Stimulated activated CD4-positive, alpha-beta T cell treated with anti-CD3 and anti-CD28 coated beads, TNF-alpha, amount 100 ng/mL, for 4 hours (primary cell): ENCODE results near the gene POU2F3.
"Not testable (repeated sequence)": the region's sequence is repeated elsewhere in the genome, so short reads cannot be mapped to it uniquely, and the experiment has no call there.

ENCODE experiments used
- DNase-seq, 3 experiments: peaks; one replicate each; pipeline ENCODE4 v3.0.0-alpha.2; 2020; ENCODE audit warnings: low read depth in 3 of 3

The POU2F3 gene

DNA sequence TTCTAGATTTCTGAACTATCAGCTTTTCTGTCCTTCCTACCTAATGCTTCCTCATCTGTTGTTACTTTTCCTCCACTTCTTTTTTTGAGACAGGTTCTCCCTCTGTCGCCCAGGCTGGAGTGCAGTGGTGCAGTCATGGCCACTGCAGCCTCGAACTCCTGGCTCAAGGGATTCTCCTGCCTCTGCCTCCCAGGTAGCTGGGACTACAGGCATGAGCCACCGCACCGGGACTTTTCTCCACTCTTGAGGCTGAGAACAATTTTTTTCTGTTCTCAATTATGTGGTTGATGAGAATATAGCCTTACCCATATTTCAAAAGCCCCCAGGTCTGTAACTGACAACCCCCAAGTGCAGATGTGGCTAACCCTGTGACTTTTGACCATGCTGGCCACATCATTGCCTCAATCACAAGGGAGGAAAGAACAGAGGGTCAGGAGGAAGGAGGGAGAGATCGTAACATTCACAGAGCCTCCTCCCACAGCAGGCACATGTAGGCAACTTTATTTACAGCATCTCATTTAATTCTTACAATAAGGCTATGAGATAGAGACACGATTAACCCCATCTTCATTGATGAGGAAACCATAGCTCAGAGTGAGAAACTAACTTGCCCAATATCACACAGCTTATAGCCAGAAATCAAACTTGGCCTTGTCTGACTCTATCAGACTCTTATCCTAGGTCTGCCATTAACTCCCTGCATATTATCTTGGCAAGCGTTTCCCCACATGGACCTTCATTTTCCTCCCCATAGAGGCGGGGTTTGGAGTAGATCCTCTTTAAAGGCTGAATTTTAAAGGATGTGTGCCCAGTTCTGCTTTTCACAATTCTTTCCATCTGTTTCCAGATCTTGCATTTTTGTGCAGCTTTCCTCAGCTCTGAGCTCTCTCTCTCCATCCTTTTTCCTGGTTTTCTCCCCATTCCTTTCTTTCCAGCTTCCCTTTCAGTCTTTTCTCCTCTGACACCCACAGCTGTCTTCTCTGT lies 9.6 kb downstream of the POU2F3 start:
- DNase-seq, result no peak

DNA sequence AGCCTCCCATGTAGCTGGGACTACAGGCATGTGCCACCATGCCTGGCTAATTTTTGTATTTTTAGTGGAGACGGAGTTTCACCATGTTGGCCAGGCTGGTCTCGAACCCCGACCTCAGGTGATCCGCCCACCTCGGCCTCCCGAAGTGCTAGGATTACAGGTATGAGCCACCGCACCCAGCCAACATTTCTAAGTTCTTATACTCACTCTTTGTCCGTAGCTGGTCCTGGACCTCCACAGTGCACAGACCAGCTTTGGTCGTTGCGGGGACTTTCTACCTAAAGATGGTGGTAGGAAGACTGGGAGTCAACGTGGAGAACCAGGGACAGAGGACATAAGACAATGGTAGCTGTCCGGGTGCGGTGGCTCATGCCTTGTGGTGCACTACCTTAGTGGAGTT lies 13.4 kb downstream of the POU2F3 start:
- not testable (repeated sequence) for DNase-seq

DNA sequence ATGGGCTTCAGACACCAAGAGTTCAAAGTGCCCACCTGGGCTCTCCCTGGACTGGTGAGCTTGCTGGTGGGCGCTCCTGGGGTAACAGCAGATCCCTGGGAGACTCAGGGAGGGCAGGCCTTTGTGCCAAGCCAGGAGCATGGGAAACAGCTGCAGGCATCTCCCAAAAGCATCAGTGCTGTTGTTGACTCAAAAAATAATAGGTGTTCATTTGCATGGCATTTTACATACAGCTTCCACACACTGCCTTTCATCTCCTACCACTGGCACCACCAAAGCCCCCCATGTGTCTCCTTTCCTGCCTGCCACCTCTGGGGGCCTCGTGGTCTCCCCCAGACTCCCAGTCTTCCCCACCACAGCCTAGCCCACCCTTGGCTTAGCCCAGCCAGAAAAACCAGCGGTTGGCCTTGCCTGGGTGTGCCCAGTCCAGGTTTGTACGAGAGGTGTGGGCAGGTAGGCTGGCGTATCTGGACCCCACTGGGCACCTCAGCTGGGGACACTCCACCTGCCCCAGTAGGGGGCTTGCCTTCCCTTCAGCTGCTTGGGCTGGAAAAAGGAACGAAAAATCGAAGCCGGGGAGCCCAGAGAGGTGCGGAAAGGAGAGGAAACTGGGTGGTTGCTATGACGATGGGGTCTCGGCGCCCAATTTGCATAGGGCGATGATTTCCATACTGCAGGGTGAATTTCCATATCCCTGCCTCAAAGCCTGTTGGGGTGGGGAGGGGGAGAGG lies 15.0 kb downstream of the POU2F3 start:
- DNase-seq, result no peak

DNA sequence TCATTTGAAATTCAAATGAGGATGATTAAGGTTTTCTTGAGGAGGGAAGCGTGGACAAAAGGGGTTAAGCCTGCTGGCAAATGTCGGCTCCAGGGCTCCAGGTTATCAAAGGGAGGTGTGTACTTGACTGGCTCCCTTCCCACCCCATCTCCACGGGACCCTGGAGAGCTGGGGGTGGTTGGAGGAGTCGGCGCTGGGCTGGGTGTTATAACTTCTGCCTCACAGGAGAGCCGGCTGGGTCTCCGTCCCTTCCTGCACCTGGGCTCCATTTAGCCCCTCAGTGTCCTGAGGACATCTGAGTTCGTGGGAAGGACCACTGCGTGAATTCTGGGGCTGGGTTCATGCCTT lies 15.6 kb downstream of the POU2F3 start:
- no peak for DNase-seq

DNA sequence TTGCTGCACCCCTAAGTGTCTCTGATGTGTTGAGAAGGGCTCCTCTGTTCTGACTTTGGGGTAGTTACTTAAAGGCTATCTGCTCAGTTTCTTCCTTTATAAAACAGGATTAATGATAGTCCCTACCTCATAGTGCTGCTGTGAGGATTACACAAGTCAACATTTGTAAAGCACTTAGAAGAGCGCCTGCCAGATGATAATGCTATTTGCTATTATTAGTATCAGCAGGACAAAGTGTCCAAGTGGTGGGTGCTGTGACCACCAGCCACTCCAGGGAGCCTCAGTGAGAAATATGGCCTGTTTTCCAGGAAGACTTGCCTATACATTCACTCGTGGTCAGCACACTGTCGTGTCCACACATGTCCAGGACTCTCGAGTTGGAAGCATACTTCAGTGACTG lies 16.2 kb downstream of the POU2F3 start:
- no peak for DNase-seq

DNA sequence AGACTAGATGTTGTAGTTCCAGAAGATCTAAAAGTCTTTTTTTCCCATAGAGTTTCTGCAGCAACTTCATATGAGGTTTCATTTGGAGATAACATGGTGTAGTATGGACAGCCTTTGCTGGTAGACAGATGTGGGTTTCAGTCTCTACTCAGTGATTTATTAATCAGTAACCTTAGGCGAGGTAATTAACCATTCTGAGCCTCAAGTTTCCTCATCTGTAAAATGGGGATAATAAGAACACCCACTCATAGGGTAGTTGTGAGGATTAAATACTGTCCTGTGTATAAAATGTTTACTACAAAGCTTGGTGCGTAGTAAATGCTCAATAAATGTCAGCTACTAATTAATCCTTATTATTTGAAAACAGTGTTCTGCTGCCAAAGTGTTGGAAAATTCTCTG lies 16.8 kb downstream of the POU2F3 start:
- DNase-seq, result no peak

DNA sequence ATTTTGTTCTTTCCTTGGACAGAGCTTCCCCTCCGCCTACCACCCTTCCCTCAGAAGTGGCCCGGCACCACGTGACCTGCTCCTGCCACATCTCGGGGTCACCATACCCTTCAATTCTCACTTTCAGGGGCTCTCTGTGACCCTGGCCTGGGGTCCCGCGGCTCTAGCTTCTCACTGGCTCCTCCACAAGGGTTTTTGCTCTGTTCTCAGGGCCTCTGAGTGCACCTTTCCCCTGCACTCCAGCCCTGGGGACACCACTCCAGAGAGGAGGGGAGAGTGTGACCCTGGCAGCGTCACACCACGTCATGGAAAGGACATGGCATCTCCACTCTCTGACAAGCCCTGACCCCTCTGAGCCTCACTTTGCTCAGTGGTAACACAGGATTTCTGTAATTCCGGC lies 17.4 kb downstream of the POU2F3 start:
- DNase-seq, result no peak

DNA sequence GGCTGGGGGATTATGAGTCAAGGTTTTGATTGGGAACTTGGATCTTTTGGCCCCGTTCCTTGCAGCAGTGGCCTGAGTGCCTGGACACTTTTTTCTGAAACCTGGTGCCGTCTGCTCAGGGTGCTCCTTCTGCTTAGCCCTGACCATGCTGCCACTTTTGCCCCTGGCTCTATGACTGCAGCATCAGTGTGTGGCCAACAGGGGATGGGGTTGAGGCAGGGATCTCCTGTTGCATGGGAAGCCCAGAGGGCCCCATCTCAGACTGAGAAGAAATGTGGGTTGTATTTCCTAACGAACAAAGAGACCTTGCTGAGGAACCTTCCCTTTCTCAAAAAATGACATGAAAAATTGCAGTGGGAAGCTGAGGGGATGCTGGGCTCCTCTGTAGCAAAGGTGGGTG lies 18.7 kb downstream of the POU2F3 start:
- DNase-seq, result no peak

DNA sequence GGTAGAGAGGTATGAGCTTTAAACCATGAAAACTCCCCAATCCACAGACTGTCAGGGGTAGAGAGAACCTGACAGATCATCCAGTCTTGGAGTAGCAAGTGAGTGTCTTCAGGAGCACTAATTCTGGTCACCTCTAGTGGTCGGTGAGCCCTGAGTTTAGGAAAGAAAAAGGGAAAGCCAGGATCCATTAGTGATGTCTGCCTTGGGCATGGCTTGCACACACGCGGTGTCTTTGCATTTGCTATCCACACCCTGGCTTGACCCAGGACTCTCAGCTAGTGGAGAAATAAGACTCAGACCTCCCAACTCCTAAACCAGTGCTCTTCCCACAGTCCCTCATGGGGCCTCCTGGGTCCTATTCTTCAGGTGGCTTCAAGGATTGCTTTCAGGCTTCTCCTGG lies 19.3 kb downstream of the POU2F3 start:
- no peak for DNase-seq

DNA sequence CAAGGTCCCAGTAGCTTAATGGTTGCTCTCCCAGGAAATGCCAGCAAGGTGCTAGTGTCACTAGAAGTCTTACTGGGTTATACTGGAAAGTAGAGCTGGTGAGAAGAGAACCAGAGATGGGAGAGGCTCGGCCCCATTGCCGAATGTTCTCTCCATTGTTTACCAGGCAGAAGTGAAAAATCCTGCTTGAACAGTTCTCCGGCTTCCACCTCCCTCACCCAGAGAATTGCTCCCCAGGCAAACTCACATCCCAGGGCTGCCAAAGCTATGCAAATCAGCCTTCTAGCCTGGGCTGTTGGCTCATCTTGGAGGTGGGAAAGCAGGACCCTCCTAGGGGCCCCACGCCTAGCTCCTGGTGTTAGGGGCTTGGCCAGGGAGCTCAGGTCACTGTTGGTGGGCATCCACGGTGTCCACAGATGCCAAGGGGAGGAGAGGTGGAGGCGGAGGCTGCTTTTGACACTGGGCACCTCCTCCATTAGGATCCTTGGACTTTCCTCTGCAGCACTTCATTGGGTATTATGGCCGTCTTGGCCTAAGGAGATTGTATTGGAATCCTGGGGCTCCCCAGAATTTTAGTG lies 20.1 kb downstream of the POU2F3 start:
- DNase-seq, result no peak

DNA sequence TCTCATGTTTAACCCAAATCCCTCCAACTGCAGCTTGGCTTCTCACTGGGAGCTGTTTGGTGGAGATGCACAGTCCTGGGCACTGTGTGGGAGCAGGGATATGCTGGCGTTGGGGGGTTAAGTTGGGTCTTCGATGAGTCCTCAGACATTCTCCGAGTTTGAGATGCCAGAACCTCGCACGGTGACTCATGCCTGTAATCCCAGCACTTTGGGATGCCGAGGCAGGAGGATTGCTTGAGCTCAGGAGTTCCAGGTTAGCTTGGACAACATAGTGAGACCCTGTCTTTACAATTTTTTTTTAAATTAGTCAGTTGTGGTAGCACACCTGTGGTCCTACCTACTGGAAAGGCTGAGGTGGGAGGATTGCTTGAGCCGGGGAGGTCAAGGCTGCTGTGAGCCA lies 20.7 kb downstream of the POU2F3 start:
- no peak for DNase-seq

DNA sequence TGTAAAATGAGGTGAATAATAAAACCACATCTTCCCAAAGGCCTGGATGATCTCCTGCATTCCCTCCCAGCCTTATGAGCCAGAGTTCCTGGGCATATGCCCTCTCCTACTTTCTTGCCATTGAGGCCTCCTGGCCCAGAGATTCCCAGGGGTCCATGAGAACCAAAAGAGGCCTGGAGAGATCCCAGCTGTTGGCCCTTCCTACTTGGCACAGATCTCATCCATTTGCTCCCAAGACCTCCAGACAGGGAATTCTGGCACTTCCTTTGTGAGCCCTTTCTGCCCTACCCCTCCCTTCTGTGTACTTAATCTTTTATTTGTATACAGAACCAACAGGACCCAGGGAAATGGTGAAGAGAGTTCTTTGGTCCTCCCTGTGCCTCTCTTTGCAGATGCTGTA lies 21.4 kb downstream of the POU2F3 start:
- no peak for DNase-seq

DNA sequence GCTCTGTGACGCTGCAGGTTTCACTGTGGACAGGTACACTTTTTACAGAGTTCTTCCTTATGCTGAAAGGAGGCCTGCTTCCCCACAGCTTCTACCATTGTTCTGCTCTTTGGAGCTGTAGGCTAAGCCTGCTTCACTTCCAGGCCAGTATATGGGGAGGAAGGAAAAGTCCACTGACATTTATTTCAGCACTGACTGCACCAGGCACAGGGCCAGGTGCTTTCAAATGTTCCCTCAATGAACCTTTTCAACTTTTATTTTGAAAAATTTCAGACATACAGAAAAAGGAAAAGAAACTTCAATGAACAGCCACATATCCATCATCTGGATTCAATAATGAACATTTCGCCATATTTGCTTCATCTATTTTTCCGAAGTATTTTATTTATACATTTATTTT lies 22.0 kb downstream of the POU2F3 start:
- no peak for DNase-seq

DNA sequence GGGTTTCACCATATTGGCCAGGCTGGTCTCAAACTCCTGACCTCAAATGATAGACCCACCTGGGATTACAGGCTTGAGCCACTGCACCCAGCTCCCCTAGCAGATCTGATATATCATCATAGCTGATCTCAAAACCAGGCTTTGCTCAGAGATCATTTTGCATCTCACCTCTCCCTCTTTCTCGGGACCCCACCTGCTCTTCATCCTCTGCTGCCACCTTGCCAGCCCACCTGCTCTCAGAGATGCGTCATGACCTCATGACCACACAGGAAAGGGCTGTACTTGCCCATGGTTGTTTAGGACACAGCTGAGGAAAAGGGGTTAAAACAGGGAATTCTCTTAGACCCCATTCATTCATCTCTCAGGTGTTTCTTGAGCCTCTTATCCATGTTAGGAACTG lies 27.4 kb downstream of the POU2F3 start:
- DNase-seq, result no peak

DNA sequence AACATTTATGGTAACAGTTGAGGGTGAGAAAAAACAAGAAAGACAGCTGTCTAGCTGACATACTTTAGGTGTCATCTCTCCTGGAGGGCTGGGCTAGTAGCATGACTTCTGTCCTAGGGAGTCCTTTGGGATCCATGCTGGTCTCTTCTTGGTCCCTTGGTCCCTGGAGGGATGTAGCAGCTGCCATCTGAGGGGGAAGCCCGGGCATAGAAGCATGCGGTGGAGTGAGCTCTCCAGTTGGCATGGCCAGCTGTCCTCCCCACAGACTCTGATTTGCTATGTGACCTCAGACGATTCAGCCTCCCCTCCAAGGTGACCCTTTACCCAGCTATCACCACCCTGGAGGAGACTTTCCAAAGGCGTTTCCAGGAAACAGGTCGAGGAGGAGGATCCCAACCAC lies 28.7 kb downstream of the POU2F3 start:
- DNase-seq, result no peak

DNA sequence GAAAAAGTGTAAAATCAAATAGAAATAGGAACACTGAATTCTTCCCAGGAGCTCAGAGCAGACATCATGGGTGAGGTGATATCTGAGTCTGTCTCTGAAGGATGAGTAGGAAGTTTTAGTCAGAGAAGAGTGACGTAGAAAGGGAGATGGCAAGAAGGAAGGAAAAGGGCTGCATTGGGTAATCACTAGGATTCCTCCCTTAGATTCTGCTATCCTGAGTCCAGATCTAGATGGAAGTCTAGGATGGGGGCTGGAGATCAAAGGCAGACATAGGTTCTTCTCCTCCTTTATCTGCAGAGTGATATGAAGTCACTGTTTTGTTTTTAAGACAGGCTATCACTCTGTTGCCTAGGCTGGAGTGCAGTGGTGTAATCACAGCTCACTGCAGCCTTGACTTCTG lies 30.4 kb downstream of the POU2F3 start:
- DNase-seq, result no peak

DNA sequence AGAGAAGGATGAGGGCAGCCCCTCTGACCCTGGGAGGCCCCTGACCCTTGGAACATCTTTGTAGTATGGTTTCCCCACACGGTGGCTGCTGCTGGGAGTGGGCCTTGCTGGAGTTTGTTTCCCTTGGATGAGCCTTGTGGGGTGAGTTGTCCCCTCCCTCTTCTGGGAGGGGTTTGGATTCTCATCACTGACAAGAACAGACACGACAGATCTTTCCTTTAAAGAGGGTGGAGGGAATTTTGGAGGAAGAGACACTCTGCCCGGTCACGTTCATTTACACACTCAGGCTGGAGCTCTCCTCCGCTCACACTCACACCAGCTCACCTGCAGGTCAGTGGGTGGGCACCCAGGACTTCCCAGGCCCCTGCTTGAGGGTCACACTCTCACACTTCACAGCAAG lies 31.7 kb downstream of the POU2F3 start:
- DNase-seq, result no peak

DNA sequence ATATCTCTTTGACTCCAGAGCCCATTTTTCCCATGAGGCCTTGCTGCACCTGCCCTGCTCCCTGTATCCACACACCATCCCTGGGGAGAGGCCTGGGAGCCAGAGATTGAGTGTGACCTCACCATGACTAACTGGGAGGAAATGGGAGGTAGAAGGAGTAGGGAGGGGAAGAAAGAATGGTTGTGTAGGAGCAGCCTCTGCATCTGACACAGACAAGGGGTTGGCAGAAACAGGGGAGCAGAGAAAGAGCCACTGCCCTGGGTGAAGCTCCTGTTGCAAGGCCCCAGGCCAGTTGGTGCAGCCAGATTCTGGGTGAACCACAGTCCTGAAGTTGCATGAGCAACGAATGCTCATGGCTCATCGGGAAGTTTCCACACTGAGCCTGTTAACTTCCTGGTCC lies 32.4 kb downstream of the POU2F3 start:
- DNase-seq, result no peak

DNA sequence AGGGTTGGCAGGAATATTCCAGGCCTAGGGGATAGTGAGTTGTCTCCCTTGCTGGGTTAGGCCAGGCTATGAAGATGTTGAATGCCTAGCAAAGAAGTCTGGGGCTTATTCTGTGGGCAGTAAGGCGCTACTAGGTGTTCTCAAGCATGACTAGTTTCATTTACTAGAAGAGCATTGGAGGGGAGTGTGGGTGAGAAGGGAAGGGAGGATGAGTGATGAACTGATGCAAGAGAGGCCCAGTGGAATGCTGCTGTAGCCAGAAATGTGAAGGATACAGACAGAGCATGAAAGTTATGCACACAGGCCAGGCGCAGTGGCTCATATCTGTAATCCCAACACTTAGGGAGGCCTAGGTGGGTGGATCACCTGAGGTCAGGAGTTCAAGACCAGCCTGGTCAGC lies 33.5 kb downstream of the POU2F3 start:
- no peak for DNase-seq

DNA sequence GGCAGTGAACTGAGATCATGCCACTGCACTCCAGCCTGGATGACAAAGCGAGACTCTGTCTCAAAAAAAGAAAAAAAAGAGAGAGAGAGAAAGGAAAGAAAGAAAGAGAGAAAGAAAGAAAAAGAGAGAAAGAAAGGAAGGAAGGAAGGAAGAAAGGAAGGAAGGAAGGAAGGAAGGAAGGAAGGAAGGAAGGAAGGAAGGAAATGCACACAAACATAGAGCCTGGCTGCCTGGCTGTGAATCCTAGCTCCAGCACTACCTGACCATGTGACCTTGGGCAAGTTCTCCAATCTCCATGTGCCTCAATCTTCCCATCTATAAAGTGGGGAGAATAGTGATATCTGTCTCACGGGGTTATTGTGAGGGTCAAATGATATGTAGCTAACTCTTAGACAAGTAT lies 34.0 kb downstream of the POU2F3 start:
- DNase-seq, result not testable (repeated sequence)

DNA sequence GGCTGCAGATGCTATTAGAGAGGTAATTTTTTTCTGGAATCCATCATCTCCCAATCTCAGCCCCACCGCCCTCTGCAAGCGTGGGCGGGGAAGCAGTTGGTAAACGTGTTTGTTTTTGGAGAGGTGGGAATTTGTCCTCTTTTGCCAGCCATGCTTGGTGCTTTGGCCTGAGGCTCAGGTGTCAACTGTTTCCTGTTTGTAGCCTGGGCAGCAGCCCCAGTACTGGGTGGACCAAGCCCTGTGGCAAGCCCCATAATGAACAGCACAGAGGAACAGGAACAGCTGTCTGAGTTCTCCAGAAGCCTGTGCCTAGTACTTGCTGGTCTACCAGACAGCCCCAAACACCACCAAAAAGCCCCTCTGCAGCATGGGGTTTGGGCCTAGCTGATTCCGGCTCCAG lies 39.6 kb downstream of the POU2F3 start:
- DNase-seq, result no peak

DNA sequence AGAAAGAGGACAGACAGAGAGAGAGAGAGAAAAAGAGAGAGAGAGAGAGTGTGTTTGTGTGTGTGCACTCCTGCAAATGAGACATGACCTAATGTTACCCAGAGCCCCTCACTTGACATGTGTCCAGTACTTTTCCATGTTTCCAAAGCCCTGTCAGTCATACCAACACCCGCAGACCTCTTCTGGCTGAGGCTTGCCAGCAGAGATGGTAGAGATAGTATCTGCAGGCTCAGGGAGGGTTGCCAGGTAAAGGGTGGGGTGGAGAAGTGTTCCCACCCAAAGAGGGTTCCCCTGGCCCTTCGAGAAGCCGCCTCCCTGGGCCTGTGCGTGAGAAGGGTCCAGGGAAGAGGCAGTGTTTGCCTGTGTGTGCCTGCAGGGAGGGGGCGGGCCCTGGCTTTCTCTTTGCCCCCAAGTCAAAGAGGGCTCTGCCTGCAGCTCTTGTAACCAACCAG lies 40.7 kb downstream of the POU2F3 start:
- DNase-seq, result no peak
